ENCODE results near the gene LONP2. TPM values are rescaled to one million over a fixed set of nuclear protein-coding genes. Genes with fewer than 3 reads are reported as not detected.

Gene LONP2
- total and polyA plus RNA-seq, 10 of the 15 experiments (the other 5 are each of a cell fraction or from before 2014, with no cell fraction given), result 8.3 to 48.0 (median 34.8) TPM

- TF ChIP-seq RAD21 (IDR thresholded peaks at IDR 0.05; ENCODE audit: insufficient read depth, low read depth, low read length) (no peak), PBX3 (IDR thresholded peaks at IDR 0.05; ENCODE audit: insufficient replicate concordance, low read depth, low read length) (no peak), POLR2A (IDR thresholded peaks at IDR 0.05; ENCODE audit: low read depth, low read length) (peak; percentile 96), SRF (IDR thresholded peaks at IDR 0.05; ENCODE audit: low read depth in 2 of 2, low read length in 2 of 2) (no peak), MYC (IDR thresholded peaks at IDR 0.05; ENCODE audit: insufficient read depth, insufficient read length, insufficient replicate concordance, low read length, severe bottlenecking) (peak; percentile 34)
Observed at GRCh38 chr16:48385253-48386150, 141.4 kb downstream of the LONP2 start, which contains the start of gene SIAH1 (continued).

- Histone ChIP-seq H3K4me1 (ENCODE audit: control insufficient read depth, insufficient read depth, low read length) (no peaks in the 10 kb centered on the region; the same call in 1 of the 2 replicates), H3K27ac (ENCODE audit: control insufficient read depth, insufficient read depth) (no peak overlapping the region), H3K4me2 (ENCODE audit: control insufficient read depth, insufficient read depth) (no peak overlapping the region), H3K36me3 (ENCODE audit: control insufficient read depth in 2 of 2, insufficient read depth in 2 of 2, low read length in 1 of 2) (no peaks in the 10 kb centered on the region), H3K4me3 (no peak overlapping the region), H3K79me2 (ENCODE audit: control insufficient read depth, insufficient read depth, low read length) (peaks cover 28% of the 10 kb centered on the region), H4K20me1 (ENCODE audit: control insufficient read depth, insufficient read depth) (no peaks in the 10 kb centered on the region), H3K9ac (ENCODE audit: control insufficient read depth, insufficient read depth, low read length) (no peak overlapping the region), H3K27me3 (replicated peaks in 1 of 2; ENCODE audit: control insufficient read depth in 2 of 2, insufficient read depth in 2 of 2, low read length in 1 of 2) (no peaks in the 10 kb centered on the region), H3K9me3 (replicated peaks; ENCODE audit: control insufficient read depth, insufficient read depth, low read length) (no peaks in the 10 kb centered on the region), H2AFZ (ENCODE audit: control insufficient read depth, low read depth, low read length) (no peak overlapping the region)
- no peak for FAIRE-seq
- ChIA-PET RAD21 (ENCODE audit: unreplicated experiment) (interaction anchor here (1.3 to 4.4 kb wide), 2 partner anchors 20 to 25 kb away, joined by 4 to 30 read pairs; no protein-coding TSS in a partner anchor), POLR2A (no interaction called here), CTCF (interaction anchor here (1.2 to 3.0 kb wide), 4 partner anchors 17 to 244 kb away, joined by 3 to 9 read pairs (median 8); no protein-coding TSS in a partner anchor), SMC1A (ENCODE audit: uncharacterized antibody, unreplicated experiment) (interaction anchor here (1.4 to 1.6 kb wide), 2 partner anchors 40 to 48 kb away, joined by 4 read pairs; no protein-coding TSS in a partner anchor)
- in situ Hi-C loops (cut with MboI), result no loop called here
- BruUV-seq (replicated peaks), result no TSS peak
- no peak for DNase-seq (ENCODE audit: low read depth, low spot score)
- intact Hi-C loops (cut with micrococcal nuclease; ENCODE audit: unreplicated experiment), result no loop called here
- 77% methylated on average over 17 of the region's 17 CpGs for WGBS (ENCODE audit: insufficient coverage, insufficient replicate concordance, low lambda C conversion rate, missing lambda C conversion rate)
- no peak for ATAC-seq
- TF ChIP-seq HDGF (IDR thresholded peaks at IDR 0.05), result 0 out of 2 replicates have a peak, but pooled peaks have one; percentile 0
- TF ChIP-seq MEF2A (IDR thresholded peaks at IDR 0.05; ENCODE audit: insufficient read depth, low read depth, low read length), result no peak
Observed at GRCh38 chr16:48386559-48387312, 142.6 kb downstream of the LONP2 start.
